Suprapubic skin (tissue), 4 donors: ENCODE results near the gene DVL1. TPM values are rescaled to one million over a fixed set of nuclear protein-coding genes. Genes with fewer than 3 reads are reported as not detected.

Experiments used
- DNase-seq, 2 donors: peaks; one replicate each; pipeline ENCODE4 v3.0.0-alpha.2; 2019; ENCODE audit warnings: low spot score in 2 of 2
- H3K27ac ChIP-seq: fragments of 200-600 bp; sonication (generic); one replicate; pipeline ENCODE4 v1.5.1; 2019
- H3K27me3 ChIP-seq: fragments of 200-600 bp; sonication (generic); one replicate; pipeline ENCODE4 v1.5.1; 2019
- H3K36me3 ChIP-seq: fragments of 200-600 bp; sonication (generic); one replicate; pipeline ENCODE4 v1.5.1; 2019
- H3K4me1 ChIP-seq: fragments of 200-600 bp; sonication (generic); one replicate; pipeline ENCODE4 v1.5.1; 2019
- H3K4me3 ChIP-seq: fragments of 200-600 bp; sonication (generic); one replicate; pipeline ENCODE4 v1.5.1; 2019; ENCODE audit warnings: mild to moderate bottlenecking
- H3K9me3 ChIP-seq: fragments of 200-600 bp; sonication (generic); one replicate; pipeline ENCODE4 v1.5.1; 2019
- CTCF ChIP-seq, 2 donors: fragments of 200-600 bp in 1 of 2; fragments of 450-650 bp in 1 of 2; sonication (generic) in 1 of 2; IDR thresholded peaks; one replicate each; pipeline ENCODE4 v1.5.1; 2016 to 2019; ENCODE audit warnings: antibody characterized with exemption in 2 of 2, mild to moderate bottlenecking in 1 of 2, moderate library complexity in 1 of 2
- EP300 ChIP-seq: sonication (generic); formaldehyde crosslinking; IDR thresholded peaks from one replicate; pipeline ENCODE4 v1.6.1; 2017; ENCODE audit warnings: antibody characterized with exemption
- POLR2A ChIP-seq, 2 donors: fragments of 450-650 bp; IDR thresholded peaks; one replicate each; pipeline ENCODE4 v1.6.1; 2017; ENCODE audit warnings: antibody characterized with exemption in 2 of 2, mild to moderate bottlenecking in 2 of 2, moderate library complexity in 2 of 2
- POLR2AphosphoS5 ChIP-seq, 3 donors: sonication (generic); formaldehyde crosslinking; IDR thresholded peaks; one replicate each; pipeline ENCODE4 v1.6.1; 2017; ENCODE audit warnings: antibody characterized with exemption in 3 of 3
- WGBS: methylation state at CpG from one replicate; pipeline ENCODE4 v1.1.5; 2018; 5-methylcytosine and 5-hydroxymethylcytosine counted together
- total RNA-seq, 4 donors: library from RNA; depleted of rRNA; stranded (reverse); fragments of >200 nt; gene quantifications; one replicate each; pipeline ENCODE4 v1.1.0, GENCODE V29; 2016

Gene DVL1
- total RNA-seq, 4 donors from 2014 or later: 99.4 to 151 (median 106) TPM

- Histone ChIP-seq H3K27me3 (peaks cover 11% of the 10 kb centered on the region), H3K36me3 (peaks cover 31% of the 10 kb centered on the region), H3K9me3 (no peaks in the 10 kb centered on the region), H3K27ac (no peak overlapping the region), H3K4me3 (no peak overlapping the region), H3K4me1 (peaks cover 21% of the 10 kb centered on the region)
- no peak for DNase-seq
- WGBS: 32% methylated on average over 5 of the region's 45 CpGs
- peak; percentile 43 to 71 for TF ChIP-seq CTCF (IDR thresholded peaks at IDR 0.05)
- no peak for TF ChIP-seq POLR2AphosphoS5 (IDR thresholded peaks at IDR 0.05)
- TF ChIP-seq POLR2A (IDR thresholded peaks at IDR 0.05): no peak
Measured at GRCh38 chr1:1291548-1292441, 57.4 kb downstream of the DVL1 start.

- H3K4me3 ChIP-seq: no peak overlapping the region
- peaks cover 16% of the 10 kb centered on the region for H3K27me3 ChIP-seq
- peaks cover 24% of the 10 kb centered on the region for H3K36me3 ChIP-seq
- H3K4me1 ChIP-seq: peaks cover 21% of the 10 kb centered on the region
- DNase-seq: no peak
- TF ChIP-seq POLR2A (IDR thresholded peaks at IDR 0.05): no peak
- no peak for TF ChIP-seq CTCF (IDR thresholded peaks at IDR 0.05)
- no peak for TF ChIP-seq EP300
- no peak for TF ChIP-seq POLR2AphosphoS5 (IDR thresholded peaks at IDR 0.05)
- H3K9me3 ChIP-seq: no peaks in the 10 kb centered on the region
- 13% methylated on average over 7 of the region's 28 CpGs for WGBS
- no peak overlapping the region for H3K27ac ChIP-seq
Measured at GRCh38 chr1:1291023-1291528, 58.1 kb downstream of the DVL1 start.

GRCh38 chr1:1290238-1290731 is 58.9 kb downstream of the DVL1 start:
- Histone ChIP-seq H3K4me3 (no peak overlapping the region), H3K27ac (no peak overlapping the region), H3K9me3 (no peaks in the 10 kb centered on the region), H3K4me1 (peaks cover 21% of the 10 kb centered on the region), H3K27me3 (peaks cover 24% of the 10 kb centered on the region), H3K36me3 (peaks cover 16% of the 10 kb centered on the region)
- 23% methylated on average over 7 of the region's 15 CpGs for WGBS
- TF ChIP-seq EP300 (no peak), CTCF (IDR thresholded peaks at IDR 0.05) (peak; percentile 32 to 73)
- DNase-seq: no peak

- Histone ChIP-seq H3K27ac (no peak overlapping the region), H3K27me3 (peaks cover 33% of the 10 kb centered on the region), H3K9me3 (no peaks in the 10 kb centered on the region), H3K4me1 (peaks cover 23% of the 10 kb centered on the region), H3K4me3 (no peak overlapping the region), H3K36me3 (no peaks in the 10 kb centered on the region)
- 74% methylated on average over 7 of the region's 46 CpGs for WGBS
- no peak for DNase-seq
- TF ChIP-seq EP300 (no peak), CTCF (IDR thresholded peaks at IDR 0.05) (no peak), POLR2A (IDR thresholded peaks at IDR 0.05) (no peak), POLR2AphosphoS5 (IDR thresholded peaks at IDR 0.05) (no peak)
Measured at GRCh38 chr1:1287288-1288110, 61.7 kb downstream of the DVL1 start.
